GM18498 (cell line): Measurements from ENCODE around the gene PEAR1.
"Not testable (repeated sequence)": the region's sequence is repeated elsewhere in the genome, so short reads cannot be mapped to it uniquely, and the experiment has no call there.

ENCODE experiments used
- ATAC-seq: cut with Tn5 transposase; IDR thresholded peaks from one replicate; pipeline ENCODE4 v1.9.1; 2021; ENCODE audit warnings: mild to moderate bottlenecking, moderate library complexity; ENCODE audit not compliant: unreplicated experiment

Gene PEAR1

DNA sequence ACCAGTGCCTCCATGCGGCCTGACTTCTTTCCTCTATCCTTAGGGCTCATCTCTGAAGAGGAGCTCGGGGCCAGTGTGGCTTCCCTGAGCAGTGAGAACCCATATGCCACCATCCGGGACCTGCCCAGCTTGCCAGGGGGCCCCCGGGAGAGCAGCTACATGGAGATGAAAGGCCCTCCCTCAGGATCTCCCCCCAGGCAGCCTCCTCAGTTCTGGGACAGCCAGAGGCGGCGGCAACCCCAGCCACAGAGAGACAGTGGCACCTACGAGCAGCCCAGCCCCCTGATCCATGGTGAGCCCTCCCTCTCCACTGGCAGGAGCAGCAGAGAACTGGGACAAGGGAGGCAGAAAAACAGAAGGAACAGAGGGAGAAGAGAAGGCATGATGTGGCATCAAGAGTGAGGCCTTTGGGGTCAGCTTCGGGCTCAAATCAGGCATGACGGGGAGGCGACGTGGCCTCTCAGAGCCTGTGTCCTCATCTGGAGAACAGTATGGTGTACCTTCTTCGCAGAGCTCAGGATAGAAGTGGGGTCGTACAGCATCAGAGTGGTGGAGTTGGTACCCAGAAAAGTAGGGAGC, 20.4 kb downstream of the PEAR1 start:
- no peak for ATAC-seq

DNA sequence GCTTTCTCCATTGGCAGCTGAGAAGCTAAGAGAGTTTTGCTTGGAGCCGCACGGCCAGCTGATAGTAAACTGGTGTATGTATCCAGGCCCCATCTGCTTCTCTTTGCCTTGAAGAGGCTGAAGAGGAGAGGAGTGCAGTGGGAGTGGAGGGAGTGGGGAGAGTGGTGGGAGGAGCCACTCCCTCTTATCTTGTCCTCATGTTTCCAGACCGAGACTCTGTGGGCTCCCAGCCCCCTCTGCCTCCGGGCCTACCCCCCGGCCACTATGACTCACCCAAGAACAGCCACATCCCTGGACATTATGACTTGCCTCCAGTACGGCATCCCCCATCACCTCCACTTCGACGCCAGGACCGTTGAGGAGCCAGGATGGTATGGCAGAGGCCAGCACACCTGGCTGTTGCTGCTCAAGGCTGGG, 20.9 kb downstream of the PEAR1 start:
- no peak for ATAC-seq

DNA sequence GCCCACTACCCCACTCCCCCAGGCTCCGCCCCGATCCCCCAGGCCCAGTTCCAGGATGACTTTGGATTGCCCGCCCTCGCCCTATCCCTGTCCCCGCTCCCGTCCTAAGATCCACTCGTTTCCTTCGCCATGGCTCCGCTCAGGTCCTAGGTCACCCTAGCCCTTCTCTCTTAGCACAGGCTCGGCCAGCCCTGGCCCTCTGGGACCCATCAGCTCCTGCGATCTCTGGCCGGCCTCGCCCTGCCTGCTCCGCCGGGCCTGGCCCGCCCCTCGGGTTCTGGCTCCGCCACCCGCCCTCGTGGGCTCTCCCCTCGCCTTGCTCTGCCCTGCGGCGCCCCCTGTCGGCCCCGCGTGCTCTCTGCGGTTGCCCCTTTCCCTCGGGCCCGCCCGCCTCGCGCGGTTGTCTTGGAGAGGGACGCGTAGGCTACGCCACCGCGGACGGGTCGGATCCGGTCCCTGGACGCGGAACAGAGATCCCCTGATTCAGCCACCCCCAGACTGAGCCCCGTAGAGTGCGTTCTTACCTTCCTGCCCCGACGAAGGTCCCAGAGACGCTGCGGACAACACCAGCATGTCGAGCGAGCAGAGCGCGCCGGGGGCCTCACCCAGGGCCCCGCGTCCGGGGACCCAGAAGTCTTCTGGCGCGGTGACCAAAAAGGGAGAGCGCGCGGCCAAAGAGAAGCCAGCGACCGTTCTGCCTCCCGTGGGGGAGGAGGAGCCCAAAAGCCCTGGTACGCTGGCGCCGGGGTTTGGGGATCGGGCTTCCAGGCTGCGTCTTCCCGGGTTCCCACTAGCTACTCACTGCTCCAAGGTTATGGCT, 26.9 kb downstream of the PEAR1 start, which contains the start of gene LRRC71:
TSS of gene LRRC71 (plus strand) at position 400 of the 820 bp plus-strand sequence. CDS start at position 572, 172 bp downstream.
- no peak for ATAC-seq

DNA sequence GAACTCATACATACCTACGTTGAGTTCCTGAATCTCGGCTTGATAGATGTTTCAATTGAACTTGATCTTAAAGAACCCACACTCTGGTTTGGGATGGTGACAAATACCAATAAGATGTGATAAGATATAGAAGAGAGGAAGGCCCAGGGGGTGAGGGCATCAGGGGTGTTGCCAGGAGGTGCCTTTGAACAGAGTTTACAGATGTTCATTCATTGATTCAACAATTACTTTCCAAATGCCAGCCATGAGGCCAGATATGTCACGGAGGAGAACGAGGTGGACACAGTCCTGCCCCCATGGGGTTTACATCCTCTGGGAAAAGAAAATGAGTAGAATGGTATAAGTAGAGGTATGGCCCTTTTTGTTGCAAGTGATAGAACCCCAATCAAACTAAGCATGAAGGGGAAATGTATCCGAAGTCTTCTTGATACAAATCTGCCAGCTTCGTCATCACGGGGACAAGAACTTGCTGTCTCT, 27.6 kb downstream of the PEAR1 start:
- no peak for ATAC-seq

DNA sequence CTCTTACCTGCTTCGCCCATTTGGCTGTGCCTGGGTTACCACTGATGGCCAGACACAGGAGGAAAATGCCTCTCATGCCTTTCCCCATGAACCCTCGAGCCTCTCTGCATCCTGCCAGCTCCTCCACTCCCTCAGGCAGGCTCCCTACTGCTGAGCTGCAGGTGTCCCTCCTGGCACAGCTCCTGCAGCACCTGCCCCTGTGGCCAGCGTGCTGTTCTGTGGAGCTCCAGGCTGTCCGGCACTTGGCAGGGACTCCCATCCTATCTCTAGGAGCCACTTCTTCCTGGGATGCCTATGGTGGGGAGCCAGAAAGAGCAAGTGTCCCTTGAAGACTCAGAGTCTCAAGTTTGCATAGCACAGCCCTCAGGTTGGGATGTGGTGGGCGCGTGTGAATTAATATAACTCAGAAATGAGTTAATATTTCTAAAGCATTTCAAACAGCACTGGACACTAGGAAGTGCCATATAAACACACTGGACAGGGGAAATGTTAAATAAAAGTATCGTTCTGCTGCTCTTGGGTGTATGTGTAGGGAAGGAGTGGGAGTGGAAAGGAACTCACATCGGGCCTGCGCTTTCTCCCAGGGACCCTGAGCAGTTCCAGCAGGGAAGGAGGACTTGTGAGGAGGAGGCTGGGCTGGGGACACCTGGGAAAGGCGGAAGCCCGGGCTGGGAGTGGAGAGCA, 29.6 kb downstream of the PEAR1 start:
- ATAC-seq: no peak

DNA sequence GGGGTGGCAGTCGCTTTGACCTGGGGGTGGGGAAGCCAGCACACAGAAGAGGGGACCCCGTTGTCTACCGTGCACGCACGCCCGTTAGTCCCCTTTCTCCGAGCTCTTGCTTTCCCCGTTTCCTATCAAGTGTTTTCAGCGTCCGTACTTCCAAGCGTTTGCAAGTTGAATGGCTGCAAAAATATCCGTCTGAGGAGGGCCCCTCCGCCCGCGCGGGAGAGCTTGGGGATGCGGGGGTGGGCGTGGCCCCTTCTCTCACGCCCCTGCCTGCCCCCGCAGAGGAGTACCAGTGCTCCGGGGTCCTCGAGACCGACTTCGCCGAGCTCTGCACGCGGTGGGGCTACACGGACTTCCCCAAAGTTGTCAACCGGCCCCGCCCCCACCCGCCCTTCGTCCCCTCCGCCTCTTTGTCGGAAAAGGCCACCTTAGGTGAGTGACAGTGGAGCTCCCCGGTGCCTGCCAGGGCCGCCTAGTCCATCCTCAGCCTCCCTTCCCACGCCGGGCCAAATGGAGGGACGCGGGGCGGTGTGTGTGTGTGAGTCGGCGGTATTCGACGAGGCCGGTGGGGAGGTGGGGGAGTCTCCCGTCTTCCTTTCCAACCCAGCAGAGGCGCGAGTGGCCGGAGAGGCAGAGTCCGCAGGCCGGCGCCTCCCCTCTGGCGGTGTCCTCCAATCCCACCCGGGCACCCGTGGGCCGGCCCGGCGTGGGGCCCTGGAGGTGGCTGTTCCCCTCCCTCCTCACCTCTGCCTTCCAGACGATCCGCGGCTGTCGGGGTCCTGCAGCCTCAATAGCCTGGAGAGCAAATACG, 30.4 kb downstream of the PEAR1 start:
- ATAC-seq: no peak

DNA sequence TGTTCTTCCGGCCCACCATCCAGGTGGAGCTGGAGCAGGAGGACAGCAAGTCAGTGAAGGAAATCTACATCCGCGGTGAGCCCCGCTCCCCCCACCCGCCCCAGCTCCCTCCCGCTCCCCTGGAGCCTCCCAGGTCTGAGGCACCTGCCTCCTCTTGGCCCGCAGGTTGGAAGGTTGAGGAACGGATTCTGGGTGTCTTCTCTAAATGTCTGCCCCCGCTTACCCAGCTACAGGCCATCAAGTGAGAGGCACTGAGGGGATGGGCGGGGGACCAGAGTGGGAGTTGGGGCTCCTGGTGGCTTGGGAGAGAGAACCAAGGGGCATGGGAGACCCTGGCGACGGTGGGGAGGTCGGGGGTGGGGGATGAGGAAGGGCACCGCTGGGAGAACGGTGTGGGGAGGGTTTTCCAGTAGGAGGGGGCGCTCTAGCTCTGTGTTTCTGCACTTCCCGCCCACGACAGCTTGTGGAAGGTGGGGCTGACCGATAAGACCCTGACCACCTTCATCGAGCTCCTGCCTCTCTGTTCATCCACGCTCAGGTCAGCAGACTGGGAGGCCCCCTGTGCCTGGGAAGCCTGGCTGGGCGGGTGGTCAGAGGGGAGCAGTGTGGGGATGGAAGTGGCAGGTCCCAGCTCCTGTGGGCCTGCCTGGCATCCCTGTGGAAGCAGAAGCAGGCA, 31.1 kb downstream of the PEAR1 start:
- no peak for ATAC-seq

DNA sequence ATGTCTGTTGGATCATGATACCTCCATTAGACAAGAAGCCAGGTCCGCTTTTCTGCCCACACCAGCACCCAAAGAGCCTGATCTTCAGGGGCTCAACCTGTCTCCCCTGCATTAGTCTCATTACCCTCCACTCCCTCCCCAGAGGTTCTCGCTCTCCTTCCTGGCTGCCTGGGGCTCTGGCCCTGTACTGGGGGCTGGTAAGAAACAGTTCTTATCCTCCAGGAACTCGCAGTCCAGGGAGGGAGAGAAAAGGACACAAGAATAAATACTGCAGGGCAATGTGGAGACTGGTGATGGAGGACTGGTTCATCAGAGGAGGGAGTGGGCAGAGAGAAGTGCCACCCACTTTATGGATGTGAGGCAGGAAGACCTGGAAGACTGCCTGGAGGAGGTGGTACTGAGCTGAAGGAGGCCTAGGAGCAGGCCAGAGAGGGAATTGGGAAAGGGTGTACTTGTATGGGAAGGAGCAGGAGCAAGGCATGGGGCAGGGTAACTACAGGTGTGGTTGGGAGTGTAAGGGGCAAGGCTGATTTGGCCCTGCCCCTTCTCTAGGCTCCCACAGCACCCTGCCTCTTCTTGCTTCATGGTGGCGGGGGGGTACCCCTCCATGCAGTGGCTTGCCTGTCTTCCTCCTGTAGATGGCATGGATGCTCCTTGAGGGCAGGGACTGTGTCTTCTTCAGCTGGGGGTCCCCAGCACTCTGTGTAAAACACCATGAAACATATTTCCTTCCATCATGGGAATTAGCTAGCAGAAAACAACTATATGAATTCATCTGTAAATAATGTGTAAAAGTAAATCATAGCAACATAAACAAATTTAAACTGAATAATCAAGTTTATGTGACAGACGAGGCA, 31.9 kb downstream of the PEAR1 start:
- no peak for ATAC-seq

DNA sequence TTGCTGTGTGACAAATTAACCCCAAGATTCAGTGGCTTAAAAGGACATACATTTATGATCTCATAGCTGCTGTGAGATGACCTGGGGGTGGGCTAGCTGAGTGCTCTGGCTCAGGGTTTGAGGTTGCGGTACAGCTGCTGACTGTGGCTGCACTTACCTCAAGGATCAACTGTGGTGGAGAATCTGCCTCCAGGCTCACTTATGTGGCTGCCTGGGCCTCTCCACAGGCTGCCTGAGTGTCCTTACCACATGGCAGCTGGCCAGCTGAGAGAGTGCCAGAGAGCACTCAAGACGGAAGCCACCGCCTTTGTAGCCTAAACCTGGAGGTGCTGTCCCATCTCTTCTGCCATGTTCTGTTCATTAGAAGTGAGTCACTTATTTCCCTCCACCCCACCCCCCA, 32.7 kb downstream of the PEAR1 start:
- no peak for ATAC-seq

DNA sequence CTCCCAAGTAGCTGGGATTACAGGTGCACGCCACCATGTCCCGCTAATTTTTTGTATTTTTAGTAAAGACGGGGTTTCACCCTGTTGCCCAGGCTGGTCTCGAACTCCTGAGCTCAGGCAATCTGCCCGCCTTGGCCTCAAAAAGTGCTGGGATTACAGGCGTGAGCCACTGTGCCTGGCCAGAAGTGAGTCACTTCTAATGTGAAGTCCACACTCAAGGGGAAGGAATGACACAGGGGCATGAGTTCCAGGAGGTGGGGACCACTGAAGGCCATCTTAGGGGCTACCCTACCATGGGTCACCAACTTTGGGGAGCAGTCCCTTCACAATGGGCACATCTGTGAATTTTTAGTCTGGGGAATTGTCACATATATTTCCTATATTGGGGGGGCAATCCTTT, 33.2 kb downstream of the PEAR1 start:
- ATAC-seq: not testable (repeated sequence)

DNA sequence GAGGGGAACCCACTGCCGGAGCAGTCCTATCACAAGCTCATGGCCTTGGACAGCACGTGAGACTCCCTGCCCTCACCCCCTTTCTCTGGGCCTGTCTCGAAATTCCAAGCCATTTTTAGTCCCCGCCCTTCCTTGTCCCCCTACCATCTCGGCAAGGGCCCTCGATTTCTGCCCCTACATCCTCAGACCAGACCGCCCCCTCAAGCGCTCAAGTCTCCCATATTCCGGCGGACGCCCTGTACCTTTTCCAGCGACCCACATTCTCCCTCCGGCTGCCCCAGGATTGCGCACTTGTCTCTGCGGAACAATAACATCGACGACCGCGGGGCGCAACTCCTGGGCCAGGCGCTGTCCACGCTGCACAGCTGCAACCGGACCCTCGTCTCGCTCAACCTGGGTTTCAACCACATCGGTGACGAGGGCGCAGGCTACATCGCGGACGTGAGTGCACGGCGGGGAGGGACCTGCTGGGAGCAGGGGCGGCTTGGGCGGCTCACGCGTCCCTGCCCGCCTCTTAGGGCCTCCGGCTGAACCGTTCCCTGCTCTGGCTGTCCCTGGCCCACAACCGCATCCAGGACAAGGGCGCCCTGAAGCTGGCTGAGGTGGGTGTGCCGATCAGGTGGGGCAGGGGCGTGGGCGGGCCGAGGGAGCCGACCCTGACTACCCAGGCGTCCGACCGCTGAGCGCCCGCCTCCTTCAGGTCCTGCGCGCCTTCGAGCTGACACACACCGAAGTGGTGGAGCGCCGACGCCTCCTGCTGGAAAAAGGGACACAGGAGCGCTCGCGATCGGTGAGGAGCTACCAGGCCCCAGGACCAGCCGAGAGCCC, 33.9 kb downstream of the PEAR1 start:
- ATAC-seq: no peak

DNA sequence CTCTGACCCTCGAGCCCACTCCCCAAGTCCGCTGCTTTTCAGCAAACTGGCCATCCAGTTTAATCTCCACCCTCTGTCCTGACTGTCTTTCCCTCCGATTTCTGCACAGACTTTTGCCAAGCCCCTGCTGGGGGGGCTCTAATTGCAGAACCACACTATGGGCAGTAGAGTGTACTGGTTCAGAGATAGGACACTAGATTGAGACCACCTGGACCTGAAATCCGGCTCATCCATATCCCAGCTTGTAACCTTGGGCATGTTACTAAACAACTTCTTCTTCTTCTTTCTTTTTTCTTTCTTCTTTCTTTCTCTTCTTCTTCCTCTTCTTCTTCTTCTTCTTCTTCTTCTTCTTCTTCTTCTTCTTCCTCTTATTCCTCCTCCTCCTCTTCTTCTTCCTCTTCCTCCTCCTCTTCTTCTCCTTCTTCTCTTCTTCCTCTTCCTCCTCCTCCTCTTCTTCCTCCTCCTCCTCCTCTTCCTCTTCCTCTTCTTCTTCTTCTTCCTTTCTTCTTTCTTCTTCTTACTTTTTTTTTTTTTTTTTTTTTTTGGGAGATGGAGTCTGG, 34.6 kb downstream of the PEAR1 start:
- no peak for ATAC-seq

DNA sequence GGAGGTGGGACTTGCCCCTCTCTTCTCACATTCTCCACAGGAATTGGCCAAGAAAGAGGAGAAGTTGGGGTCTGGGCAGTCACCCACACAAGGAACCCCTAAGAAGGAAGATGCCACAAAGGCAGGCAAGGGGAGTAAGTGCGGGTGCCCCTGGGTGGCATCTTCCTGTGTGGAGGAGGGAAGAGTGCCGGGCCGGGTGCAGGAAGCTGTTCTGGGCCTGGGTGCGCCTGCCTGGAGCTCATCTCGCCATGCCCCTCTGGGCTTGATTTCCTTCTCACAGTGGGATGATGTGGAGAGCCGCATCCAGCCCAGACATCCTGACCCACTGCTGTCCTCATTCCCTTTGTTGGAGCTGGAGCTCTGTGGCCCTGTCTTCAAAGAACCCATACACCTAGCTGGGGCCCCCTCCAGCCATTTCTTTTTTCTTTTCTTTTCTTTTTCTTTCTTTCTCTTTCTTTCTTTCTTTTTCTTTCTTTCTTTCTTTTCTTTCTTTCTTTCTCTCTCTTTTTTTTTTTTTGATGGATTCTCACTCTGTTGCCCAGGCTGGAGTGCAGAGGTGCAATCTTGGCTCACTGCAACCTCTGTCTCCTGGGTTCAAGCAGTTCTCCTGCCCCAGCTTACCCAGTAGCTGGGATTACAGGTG, 36.2 kb downstream of the PEAR1 start:
- ATAC-seq: no peak

DNA sequence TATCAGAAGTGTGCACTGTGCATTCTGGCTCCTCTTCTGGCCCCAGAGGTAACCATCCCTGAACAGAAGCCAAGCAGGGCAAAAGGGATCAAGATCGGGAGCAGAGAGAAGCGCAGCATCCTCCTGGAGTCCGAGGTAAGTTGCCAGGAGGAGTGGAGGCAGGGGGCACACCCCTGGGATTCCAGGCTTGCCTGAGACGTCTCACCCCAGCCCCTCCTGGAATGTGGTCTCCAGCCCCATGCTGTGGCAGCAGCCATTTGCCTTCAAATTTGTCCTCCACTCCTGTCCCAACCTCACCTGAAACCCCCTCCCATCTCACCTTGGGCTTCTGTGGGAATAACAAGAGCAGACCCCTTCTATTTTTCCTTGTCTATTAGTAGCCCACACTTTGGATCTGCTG, 37.0 kb downstream of the PEAR1 start:
- ATAC-seq: no peak

DNA sequence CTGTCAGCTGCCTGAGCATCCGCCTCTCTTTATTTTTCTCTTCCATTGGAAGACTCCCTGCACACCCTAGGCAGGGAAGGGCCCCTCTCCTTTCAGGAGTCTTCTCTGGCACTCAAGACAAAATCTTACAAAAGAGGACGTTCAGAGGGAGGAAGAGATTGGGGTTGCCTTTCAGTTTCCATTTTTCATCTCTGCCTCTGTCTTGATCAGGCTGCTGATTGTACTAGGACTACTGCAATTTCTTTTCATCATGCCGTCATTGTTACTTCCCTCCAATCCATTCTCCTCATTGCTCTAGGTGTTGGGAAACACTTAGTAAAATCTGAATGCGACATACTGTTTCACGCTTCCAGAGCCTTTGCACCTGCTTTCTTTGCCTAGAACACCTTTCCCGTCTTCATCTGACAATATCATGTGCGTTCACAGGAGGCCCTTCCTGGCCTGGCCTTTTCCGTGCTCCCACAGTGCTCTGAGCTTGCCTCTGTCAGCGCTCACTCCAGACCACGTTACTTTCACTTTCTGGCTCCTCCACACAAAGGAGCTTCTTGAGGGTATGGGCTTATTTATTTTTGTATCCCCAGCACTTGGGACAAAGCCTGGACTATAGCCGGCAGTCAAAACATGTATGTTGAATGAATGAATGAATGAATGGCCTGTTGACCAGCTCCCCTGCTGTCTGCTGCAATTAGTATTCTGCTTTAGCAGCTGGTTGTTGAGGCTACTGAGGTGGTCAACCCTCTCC, 37.9 kb downstream of the PEAR1 start:
- ATAC-seq: no peak

DNA sequence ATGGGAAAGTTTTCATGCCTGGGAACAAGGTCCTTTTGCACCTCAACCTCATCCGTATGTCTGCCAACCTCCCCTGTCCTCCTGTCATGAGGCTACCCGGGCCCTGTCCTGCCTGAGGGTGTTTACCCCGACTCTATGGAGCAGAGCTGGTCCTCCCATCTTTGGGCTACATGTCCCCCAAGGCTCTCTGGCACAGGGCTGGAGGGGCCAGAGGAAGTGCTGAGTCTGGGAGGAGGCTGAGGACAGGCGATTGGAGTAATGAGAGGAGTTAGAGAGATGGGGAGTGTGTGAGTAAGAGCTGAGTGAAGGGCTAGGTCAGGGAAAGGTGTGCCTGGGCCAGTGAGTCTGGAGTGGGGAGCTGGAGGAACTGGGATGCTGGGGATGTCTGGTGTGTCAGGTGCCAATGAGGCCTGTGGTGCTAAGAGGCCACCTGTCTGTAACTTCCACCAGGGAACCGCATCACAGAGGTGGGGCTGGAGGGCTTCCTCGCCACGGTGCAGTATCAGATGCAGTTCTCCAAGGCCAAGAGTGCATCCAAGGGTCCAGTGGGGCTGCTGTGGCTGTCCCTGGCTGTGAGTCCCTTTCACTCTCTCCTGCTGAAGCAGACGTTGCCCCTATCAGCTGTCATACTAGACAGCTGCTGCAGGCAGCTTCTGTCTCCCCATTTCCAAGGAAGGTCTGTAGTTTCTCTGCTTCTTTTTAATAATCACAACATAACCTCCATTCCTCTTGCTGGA, 38.6 kb downstream of the PEAR1 start:
- ATAC-seq: no peak
